HG02623 (cell line): Measurements from ENCODE around the gene ZFHX3.
"Not testable (repeated sequence)": the region's sequence is repeated elsewhere in the genome, so short reads cannot be mapped to it uniquely, and the experiment has no call there.

Source experiments
- ATAC-seq: cut with Tn5 transposase; IDR thresholded peaks from one replicate; pipeline ENCODE4 v1.9.1; 2021; ENCODE audit warnings: moderate library complexity; ENCODE audit not compliant: unreplicated experiment

ZFHX3 gene

GRCh38 chr16:73023752-73024570 is 24.0 kb downstream of the ZFHX3 start:
- no peak for ATAC-seq

- no peak for ATAC-seq
Measured at GRCh38 chr16:73023320-73023719, 24.6 kb downstream of the ZFHX3 start.

- ATAC-seq = no peak
Measured at GRCh38 chr16:73022534-73022933, 25.4 kb downstream of the ZFHX3 start.

- ATAC-seq = no peak
Measured at GRCh38 chr16:73021866-73022495, 25.9 kb downstream of the ZFHX3 start.

GRCh38 chr16:73020409-73020884 is 27.5 kb downstream of the ZFHX3 start:
- no peak for ATAC-seq

GRCh38 chr16:73019457-73020362 is 28.2 kb downstream of the ZFHX3 start:
- ATAC-seq = no peak

- no peak for ATAC-seq
Measured at GRCh38 chr16:73018821-73019456, 29.0 kb downstream of the ZFHX3 start.

GRCh38 chr16:73017321-73017720 is 30.6 kb downstream of the ZFHX3 start:
- no peak for ATAC-seq

- ATAC-seq = peak; percentile 51
Measured at GRCh38 chr16:73016488-73016830, 31.5 kb downstream of the ZFHX3 start.

- peak; percentile 66 for ATAC-seq
Measured at GRCh38 chr16:73015612-73016487, 32.1 kb downstream of the ZFHX3 start.

GRCh38 chr16:73014768-73015167 is 33.2 kb downstream of the ZFHX3 start:
- no peak for ATAC-seq

- no peak for ATAC-seq
Measured at GRCh38 chr16:73013974-73014373, 34.0 kb downstream of the ZFHX3 start.

GRCh38 chr16:73012341-73012740 is 35.6 kb downstream of the ZFHX3 start:
- ATAC-seq = no peak

- ATAC-seq = no peak
Measured at GRCh38 chr16:73011926-73012325, 36.0 kb downstream of the ZFHX3 start.

- ATAC-seq = no peak
Measured at GRCh38 chr16:73010150-73010676, 37.7 kb downstream of the ZFHX3 start.

- ATAC-seq = not testable (repeated sequence)
Measured at GRCh38 chr16:73009710-73010109, 38.2 kb downstream of the ZFHX3 start.

GRCh38 chr16:73006026-73006425 is 41.9 kb downstream of the ZFHX3 start:
- ATAC-seq = no peak

GRCh38 chr16:73002866-73003265 is 45.1 kb downstream of the ZFHX3 start:
- no peak for ATAC-seq

GRCh38 chr16:73000907-73001521 is 46.9 kb downstream of the ZFHX3 start:
- no peak for ATAC-seq
